LNCAP (cell line): Measurements from ENCODE around the gene HEXIM2.

Experiments used
- TF ChIP-seq, protein P1 (sequence below): fragments of 450-650 bp; IDR thresholded peaks from 2 replicates; pipeline ENCODE4 v1.5.1; 2017; ENCODE audit warnings: mild to moderate bottlenecking

The HEXIM2 gene

GRCh38 chr17:45143094-45143670, 18.5 kb upstream of the HEXIM2 start:
- TF ChIP-seq, protein P1, sequence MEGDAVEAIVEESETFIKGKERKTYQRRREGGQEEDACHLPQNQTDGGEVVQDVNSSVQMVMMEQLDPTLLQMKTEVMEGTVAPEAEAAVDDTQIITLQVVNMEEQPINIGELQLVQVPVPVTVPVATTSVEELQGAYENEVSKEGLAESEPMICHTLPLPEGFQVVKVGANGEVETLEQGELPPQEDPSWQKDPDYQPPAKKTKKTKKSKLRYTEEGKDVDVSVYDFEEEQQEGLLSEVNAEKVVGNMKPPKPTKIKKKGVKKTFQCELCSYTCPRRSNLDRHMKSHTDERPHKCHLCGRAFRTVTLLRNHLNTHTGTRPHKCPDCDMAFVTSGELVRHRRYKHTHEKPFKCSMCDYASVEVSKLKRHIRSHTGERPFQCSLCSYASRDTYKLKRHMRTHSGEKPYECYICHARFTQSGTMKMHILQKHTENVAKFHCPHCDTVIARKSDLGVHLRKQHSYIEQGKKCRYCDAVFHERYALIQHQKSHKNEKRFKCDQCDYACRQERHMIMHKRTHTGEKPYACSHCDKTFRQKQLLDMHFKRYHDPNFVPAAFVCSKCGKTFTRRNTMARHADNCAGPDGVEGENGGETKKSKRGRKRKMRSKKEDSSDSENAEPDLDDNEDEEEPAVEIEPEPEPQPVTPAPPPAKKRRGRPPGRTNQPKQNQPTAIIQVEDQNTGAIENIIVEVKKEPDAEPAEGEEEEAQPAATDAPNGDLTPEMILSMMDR: no peak

- TF ChIP-seq, protein P1: no peak
These were observed 17.9 kb upstream of the HEXIM2 start for GRCh38 chr17:45143767-45144198.

DNA sequence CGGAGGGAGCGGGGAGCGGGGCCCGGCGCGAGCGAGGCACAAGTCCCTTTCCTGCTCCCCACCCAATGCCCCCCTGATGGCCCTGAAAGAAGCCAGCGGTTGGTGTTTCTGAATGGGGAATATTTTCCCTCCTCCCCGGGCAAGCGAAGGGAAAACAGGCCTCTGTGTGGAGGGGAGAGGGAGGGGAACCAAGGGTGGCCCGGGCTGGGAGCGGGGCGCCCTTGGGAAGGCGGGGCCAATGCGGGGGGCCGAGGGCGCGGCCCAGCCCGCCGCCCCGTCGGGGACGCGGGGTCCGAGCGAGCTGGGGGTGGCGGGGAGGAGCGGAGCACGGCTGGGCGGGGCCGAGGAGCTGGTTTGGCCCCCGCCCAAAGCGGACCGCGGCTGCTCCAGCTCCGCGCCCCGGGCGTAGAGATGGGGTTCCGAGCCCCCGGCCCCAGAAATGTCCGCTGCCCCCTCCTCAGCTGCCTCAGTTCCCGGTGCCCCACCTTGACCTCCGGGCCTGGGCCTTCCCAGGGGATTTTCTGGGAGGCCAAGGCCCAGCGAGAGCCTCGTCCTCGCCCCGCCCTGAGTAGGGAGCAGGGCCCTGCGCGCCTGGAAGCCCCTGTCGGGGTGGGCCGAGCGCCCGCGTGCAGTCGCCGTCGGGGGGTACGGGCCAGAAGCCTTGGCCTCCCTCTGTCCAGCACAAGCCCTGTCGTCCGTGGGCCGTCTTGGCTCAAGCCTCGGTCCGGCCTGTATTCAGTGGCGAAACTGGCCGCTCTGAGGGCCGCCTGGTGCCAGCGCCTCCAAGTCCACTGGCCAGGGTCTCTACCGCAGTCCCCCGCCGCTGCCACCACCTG, 17.3 kb upstream of the HEXIM2 start:
- TF ChIP-seq, protein P1: no peak

GRCh38 chr17:45145035-45145389, 16.7 kb upstream of the HEXIM2 start:
- TF ChIP-seq, protein P1: no peak

GRCh38 chr17:45146166-45146565, 15.5 kb upstream of the HEXIM2 start:
- TF ChIP-seq, protein P1: no peak

GRCh38 chr17:45146592-45146889, 15.1 kb upstream of the HEXIM2 start:
- TF ChIP-seq, protein P1: no peak

GRCh38 chr17:45146890-45147580, 14.6 kb upstream of the HEXIM2 start:
- TF ChIP-seq, protein P1: no peak
